DMS53 treated with DMSO at 0.1 percent for 48 hours (cell line): ENCODE results near the gene MTNR1B.

Source experiments
- DNase-seq: peaks from one replicate; lab custom pipeline; 2025; ENCODE audit not compliant: unreplicated experiment; lab: John Stamatoyannopoulos, UW

MTNR1B gene

GRCh38 chr11:92977401-92977800 is 8.0 kb downstream of the MTNR1B start:
- no peak for DNase-seq

GRCh38 chr11:92978271-92979111 is 9.0 kb downstream of the MTNR1B start:
- DNase-seq, result peak; percentile 82

GRCh38 chr11:92979176-92979575 is 9.7 kb downstream of the MTNR1B start:
- DNase-seq, result no peak

- peak; percentile 12 for DNase-seq
Measured at GRCh38 chr11:92980312-92980711, 10.9 kb downstream of the MTNR1B start.

GRCh38 chr11:92981508-92982043 is 12.1 kb downstream of the MTNR1B start:
- DNase-seq, result no peak

- no peak for DNase-seq
Measured at GRCh38 chr11:92986585-92986984, 17.1 kb downstream of the MTNR1B start.

- no peak for DNase-seq
Measured at GRCh38 chr11:92993004-92993403, 23.6 kb downstream of the MTNR1B start.

GRCh38 chr11:93000511-93001476 is 31.3 kb downstream of the MTNR1B start:
- DNase-seq, result peak; percentile 77

GRCh38 chr11:93001806-93002205 is 32.4 kb downstream of the MTNR1B start:
- DNase-seq, result no peak

- DNase-seq, result no peak
Measured at GRCh38 chr11:93002380-93002779, 32.9 kb downstream of the MTNR1B start.

GRCh38 chr11:93005239-93005638 is 35.8 kb downstream of the MTNR1B start:
- DNase-seq, result peak; percentile 86

- no peak for DNase-seq
Measured at GRCh38 chr11:93013646-93014045, 44.2 kb downstream of the MTNR1B start.

GRCh38 chr11:93016595-93016994 is 47.1 kb downstream of the MTNR1B start:
- DNase-seq, result no peak

GRCh38 chr11:93017821-93018690 is 48.6 kb downstream of the MTNR1B start:
- no peak for DNase-seq

GRCh38 chr11:93020248-93021046 is 51.0 kb downstream of the MTNR1B start:
- DNase-seq, result no peak

GRCh38 chr11:93024369-93024768 is 54.9 kb downstream of the MTNR1B start:
- DNase-seq, result no peak

- DNase-seq, result no peak
Measured at GRCh38 chr11:93025558-93026255, 56.3 kb downstream of the MTNR1B start.

GRCh38 chr11:93028960-93029522 is 59.6 kb downstream of the MTNR1B start:
- DNase-seq, result no peak

GRCh38 chr11:93031386-93031785 is 61.9 kb downstream of the MTNR1B start:
- DNase-seq, result no peak
